Stimulated activated CD8-positive, alpha-beta memory T cell treated with anti-CD3 and anti-CD28 coated beads, Interleukin-15, amount 100 ng/mL, for 24 hours (primary cell): Measurements from ENCODE around the gene ICAM1.
A peak's percentile ranks its signal among the peaks of the same experiment; 100 is the strongest.
"Not testable (repeated sequence)": the region's sequence is repeated elsewhere in the genome, so short reads cannot be mapped to it uniquely, and the experiment has no call there.

Source experiments
- DNase-seq: peaks from one replicate; pipeline ENCODE4 v3.0.0-alpha.2; 2020; ENCODE audit warnings: low read depth

Gene ICAM1

GRCh38 chr19:10270616-10271394, at the start of gene ICAM1:
Gene ICAM1 (plus strand): TSS chr19:10271120. CDS start chr19:10271160, 40 bp downstream.
- no peak for DNase-seq

- DNase-seq: no peak
These were observed 48.6 kb upstream of the ICAM1 start for GRCh38 chr19:10222201-10222890.

- DNase-seq: no peak
These were observed 47.3 kb upstream of the ICAM1 start for GRCh38 chr19:10223488-10224213.

GRCh38 chr19:10224337-10224736, 46.6 kb upstream of the ICAM1 start:
- DNase-seq: no peak

GRCh38 chr19:10226021-10226375, 44.9 kb upstream of the ICAM1 start:
- no peak for DNase-seq

- no peak for DNase-seq
These were observed 44.4 kb upstream of the ICAM1 start for GRCh38 chr19:10226376-10227025.

- no peak for DNase-seq
These were observed 43.6 kb upstream of the ICAM1 start for GRCh38 chr19:10227026-10227971.

GRCh38 chr19:10228393-10228792, 42.5 kb upstream of the ICAM1 start:
- DNase-seq: no peak

GRCh38 chr19:10228920-10229319, 42.0 kb upstream of the ICAM1 start:
- DNase-seq: no peak

GRCh38 chr19:10230173-10230860, 40.6 kb upstream of the ICAM1 start:
- peak; percentile 19 for DNase-seq

GRCh38 chr19:10230861-10231611, 39.9 kb upstream of the ICAM1 start, which contains the start of gene S1PR2:
Gene S1PR2 (minus strand): TSS chr19:10231331. CDS start chr19:10224905, 6,426 bp downstream.
- peak; percentile 26 for DNase-seq

- DNase-seq: no peak
These were observed 39.2 kb upstream of the ICAM1 start for GRCh38 chr19:10231612-10232228.

GRCh38 chr19:10233946-10234345, 37.0 kb upstream of the ICAM1 start:
- no peak for DNase-seq

GRCh38 chr19:10235003-10235402, 35.9 kb upstream of the ICAM1 start:
- no peak for DNase-seq

- not testable (repeated sequence) for DNase-seq
These were observed 35.5 kb upstream of the ICAM1 start for GRCh38 chr19:10235409-10235808.

GRCh38 chr19:10237702-10238101, 33.2 kb upstream of the ICAM1 start:
- no peak for DNase-seq

- DNase-seq: no peak
These were observed 32.6 kb upstream of the ICAM1 start for GRCh38 chr19:10238172-10238783.

GRCh38 chr19:10241826-10242449, 29.0 kb upstream of the ICAM1 start:
- DNase-seq: not testable (repeated sequence)
